ENCODE data around the gene GLT8D2. TPM values are rescaled to one million over a fixed set of nuclear protein-coding genes. Genes with fewer than 3 reads are reported as not detected.
"Not testable (repeated sequence)": the region's sequence is repeated elsewhere in the genome, so short reads cannot be mapped to it uniquely, and the experiment has no call there.

The GLT8D2 gene
- polyA plus RNA-seq, 3 donors: 7.0 to 12.1 (median 11.6) TPM

- DNase-seq (ENCODE audit: extremely low read depth in 1 of 11, low read depth in 9 of 11, low spot score in 4 of 11): no peak
Measured at GRCh38 chr12:104057771-104058197, 7.8 kb upstream of the GLT8D2 start.

GRCh38 chr12:104056419-104056972, 6.5 kb upstream of the GLT8D2 start:
- no peak for DNase-seq (ENCODE audit: extremely low read depth in 1 of 11, low read depth in 9 of 11, low spot score in 4 of 11)

DNA sequence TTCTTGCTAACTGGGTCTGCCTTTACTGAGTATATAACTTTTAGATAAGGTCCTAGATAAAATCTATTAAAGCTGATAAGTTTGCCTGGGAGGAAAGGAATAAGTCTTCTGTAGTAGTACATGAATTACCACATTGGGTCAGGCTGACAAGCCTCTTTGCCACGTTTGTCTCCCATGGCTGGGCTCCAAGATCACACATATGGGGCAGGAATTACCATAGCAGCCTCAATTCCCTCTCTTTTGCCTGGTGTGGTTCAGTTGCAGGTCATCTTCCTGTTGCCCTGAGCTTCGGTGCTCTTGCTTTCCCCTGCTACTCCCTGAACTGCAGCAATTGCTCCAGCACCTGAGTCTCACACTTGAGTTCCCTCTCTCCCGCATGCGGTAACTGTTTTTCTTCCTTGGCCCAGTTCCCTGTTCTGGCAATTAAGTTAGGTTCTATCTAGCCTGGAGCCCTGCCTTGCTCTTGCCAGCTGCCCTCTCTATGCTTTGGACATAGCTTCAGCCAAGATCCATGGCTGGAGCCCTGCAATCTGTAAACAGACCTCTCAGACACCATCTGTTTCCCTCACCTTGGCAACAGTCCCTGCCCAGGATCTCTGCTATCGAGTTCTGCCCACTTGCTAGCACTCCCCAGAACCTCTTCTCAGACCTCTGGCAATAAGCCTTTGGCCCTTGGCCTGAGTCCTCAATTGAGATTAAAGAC, 5.8 kb upstream of the GLT8D2 start:
- DNase-seq (ENCODE audit: extremely low read depth in 1 of 11, low read depth in 9 of 11, low spot score in 4 of 11): no peak

GRCh38 chr12:104054681-104055346, 4.8 kb upstream of the GLT8D2 start:
- DNase-seq (ENCODE audit: extremely low read depth in 1 of 11, low read depth in 9 of 11, low spot score in 4 of 11): no peak

- DNase-seq (ENCODE audit: extremely low read depth in 1 of 11, low read depth in 9 of 11, low spot score in 4 of 11): no peak
Measured at GRCh38 chr12:104050436-104050835, 449 bp upstream of the GLT8D2 start.

GRCh38 chr12:104049278-104049902, 597 bp downstream of the GLT8D2 start:
- DNase-seq (ENCODE audit: extremely low read depth in 1 of 11, low read depth in 9 of 11, low spot score in 4 of 11): peak in 1 of 11 donors; percentile 8

DNA sequence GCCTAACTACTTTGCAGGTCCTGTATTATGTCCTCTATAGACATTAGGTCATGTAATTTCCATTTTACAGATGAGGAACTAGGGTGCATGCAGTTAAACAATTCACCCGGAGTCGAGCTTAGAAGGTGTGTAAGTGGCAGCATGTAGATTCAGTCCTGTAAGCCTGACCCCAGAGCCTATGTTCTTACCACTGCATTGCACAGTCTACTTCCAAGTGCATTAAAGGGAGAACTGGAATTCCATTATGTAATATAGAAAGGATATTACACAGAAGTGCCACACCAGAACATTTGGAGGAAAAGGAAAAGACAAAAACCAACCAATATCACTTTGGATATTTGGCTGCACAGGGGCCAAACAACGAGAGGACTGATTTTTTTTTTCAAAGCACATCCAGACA, 1.2 kb downstream of the GLT8D2 start:
- no peak for DNase-seq (ENCODE audit: extremely low read depth in 1 of 11, low read depth in 9 of 11, low spot score in 4 of 11)

- DNase-seq (ENCODE audit: extremely low read depth in 1 of 11, low read depth in 9 of 11, low spot score in 4 of 11): no peak
Measured at GRCh38 chr12:104048162-104048561, 1.8 kb downstream of the GLT8D2 start.

GRCh38 chr12:104046306-104046705, 3.7 kb downstream of the GLT8D2 start:
- no peak for DNase-seq (ENCODE audit: extremely low read depth in 1 of 11, low read depth in 9 of 11, low spot score in 4 of 11)

DNA sequence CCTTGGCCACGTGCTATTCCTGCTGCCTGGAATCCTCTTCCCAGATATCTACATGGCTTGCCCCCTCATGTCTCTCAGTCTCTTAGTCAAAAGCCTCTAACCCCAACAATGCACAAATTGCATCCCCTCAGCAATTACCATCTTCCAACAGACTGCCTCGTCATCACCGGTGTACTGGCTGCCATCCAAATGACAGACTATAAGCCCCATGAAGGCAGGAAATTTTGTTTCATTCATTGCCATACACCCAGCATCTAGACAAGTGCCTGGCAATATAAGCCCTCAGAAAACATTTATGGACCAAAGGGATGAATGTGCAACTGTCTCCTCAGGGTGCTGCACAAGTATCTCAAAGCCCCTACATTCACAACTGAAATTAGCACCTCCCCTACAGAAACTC, 5.8 kb downstream of the GLT8D2 start:
- DNase-seq (ENCODE audit: extremely low read depth in 1 of 11, low read depth in 9 of 11, low spot score in 4 of 11): no peak

- no peak for DNase-seq (ENCODE audit: extremely low read depth in 1 of 11, low read depth in 9 of 11, low spot score in 4 of 11)
Measured at GRCh38 chr12:104042580-104042979, 7.4 kb downstream of the GLT8D2 start.

- DNase-seq (ENCODE audit: extremely low read depth in 1 of 11, low read depth in 9 of 11, low spot score in 4 of 11): not testable (repeated sequence)
Measured at GRCh38 chr12:104039769-104040168, 10.2 kb downstream of the GLT8D2 start.

DNA sequence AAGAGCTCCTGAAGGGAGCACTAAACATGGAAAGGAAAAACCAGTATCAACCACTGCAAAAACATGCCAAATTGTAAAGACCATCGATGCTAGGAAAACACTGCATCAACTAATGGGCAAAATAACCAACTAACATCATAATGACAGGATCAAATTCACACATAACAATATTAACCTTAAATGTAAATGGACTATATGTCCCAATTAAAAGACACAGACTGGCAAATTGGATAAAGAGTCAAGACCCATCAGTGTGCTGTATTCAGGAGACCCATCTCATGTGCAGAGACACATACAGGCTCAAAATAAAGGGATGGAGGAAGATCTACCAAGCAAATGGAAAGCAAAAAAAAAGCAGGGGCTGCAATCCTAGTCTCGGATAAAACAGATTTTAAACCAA, 13.8 kb downstream of the GLT8D2 start:
- DNase-seq (ENCODE audit: extremely low read depth in 1 of 11, low read depth in 9 of 11, low spot score in 4 of 11): not testable (repeated sequence)

- not testable (repeated sequence) for DNase-seq (ENCODE audit: extremely low read depth in 1 of 11, low read depth in 9 of 11, low spot score in 4 of 11)
Measured at GRCh38 chr12:104030596-104030995, 19.4 kb downstream of the GLT8D2 start.

DNA sequence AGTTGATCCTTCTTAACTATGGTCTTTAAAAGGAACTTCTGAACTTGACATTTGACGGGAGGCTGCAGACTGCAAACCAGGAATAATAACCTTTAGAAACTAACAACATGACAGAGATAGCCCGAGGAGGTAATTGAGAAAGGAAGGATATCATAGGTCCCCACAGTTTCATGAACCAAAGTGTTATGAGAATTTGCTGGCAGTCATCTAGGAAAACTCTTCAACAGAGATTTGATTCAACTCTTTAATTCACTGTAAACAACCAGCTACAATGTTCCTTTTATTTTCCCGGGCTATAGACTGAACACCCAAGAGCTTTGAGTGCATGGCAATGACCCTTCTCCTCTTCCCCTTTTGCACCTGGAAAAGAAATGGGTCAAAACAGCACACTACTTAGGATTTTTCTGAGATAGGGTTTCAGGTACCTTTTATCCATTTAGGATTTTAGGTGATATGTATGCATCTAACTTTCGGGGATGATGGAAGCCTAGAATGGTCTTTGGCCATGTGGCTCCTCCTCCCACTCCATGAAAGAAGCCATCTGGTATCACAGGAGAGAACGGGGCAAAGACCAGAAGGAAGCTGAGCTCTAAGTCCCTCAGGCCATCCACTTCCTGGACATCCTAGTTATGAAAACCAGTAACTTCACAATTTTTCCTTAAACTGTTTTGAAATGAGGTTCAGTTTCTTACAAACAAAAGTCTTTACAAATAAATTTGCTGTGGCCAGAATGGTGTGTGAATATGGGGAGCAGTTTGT, 23.0 kb downstream of the GLT8D2 start:
- no peak for DNase-seq (ENCODE audit: extremely low read depth in 1 of 11, low read depth in 9 of 11, low spot score in 4 of 11)

- DNase-seq (ENCODE audit: extremely low read depth in 1 of 11, low read depth in 9 of 11, low spot score in 4 of 11): no peak
Measured at GRCh38 chr12:104025771-104026170, 24.2 kb downstream of the GLT8D2 start.

DNA sequence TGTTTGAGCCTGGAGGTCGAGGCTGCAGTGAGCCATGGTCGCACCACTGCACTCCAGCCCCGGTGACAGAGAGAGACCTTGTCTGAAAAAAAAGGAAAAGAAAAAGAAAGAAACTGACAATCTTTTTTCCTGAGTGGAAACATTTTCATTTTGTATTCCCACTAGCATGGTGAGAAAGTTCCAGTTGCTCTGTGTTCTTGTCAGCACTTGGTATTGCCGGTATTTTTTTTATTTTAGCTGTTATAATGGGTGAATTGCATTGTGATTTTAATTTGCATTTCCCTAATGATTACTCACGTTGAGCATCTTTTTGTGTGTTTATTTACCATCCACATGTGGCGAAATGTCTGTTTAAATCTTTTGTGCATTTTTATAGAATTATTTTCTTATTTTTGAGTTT, 25.6 kb downstream of the GLT8D2 start:
- no peak for DNase-seq (ENCODE audit: extremely low read depth in 1 of 11, low read depth in 9 of 11, low spot score in 4 of 11)

DNA sequence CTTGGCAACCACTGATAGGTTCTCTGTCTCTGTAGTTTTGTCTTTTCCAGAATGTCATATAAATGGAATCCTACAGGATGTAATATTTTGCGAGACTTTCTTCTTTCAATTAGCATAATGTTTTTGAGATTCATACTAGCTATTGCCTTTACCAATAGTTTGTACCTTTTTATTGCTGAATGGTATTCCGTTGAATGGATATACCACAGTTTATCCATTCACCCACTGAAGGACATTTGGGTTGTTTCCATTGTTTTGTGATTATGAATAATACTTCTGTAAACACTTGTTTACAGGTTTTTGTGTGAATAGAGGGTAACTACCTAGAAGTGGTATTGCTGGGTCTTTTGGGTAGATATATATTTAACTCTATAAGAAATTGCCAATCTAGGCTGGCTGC, 26.3 kb downstream of the GLT8D2 start:
- no peak for DNase-seq (ENCODE audit: extremely low read depth in 1 of 11, low read depth in 9 of 11, low spot score in 4 of 11)

GRCh38 chr12:104022786-104023185, 27.2 kb downstream of the GLT8D2 start:
- DNase-seq (ENCODE audit: extremely low read depth in 1 of 11, low read depth in 9 of 11, low spot score in 4 of 11): no peak
